Posterior vena cava (tissue), 2 donors: ENCODE results near the gene LGI4. TPM values are rescaled to one million over a fixed set of nuclear protein-coding genes. Genes with fewer than 3 reads are reported as not detected.
"Not testable (repeated sequence)": the region's sequence is repeated elsewhere in the genome, so short reads cannot be mapped to it uniquely, and the experiment has no call there.

ENCODE experiments used
- DNase-seq: peaks from one replicate; pipeline ENCODE4 v3.0.0-alpha.2; 2020; ENCODE audit warnings: low spot score
- intact Hi-C, 2 donors: fragments of 100-400 bp; cut with DNase I; formaldehyde crosslinking; loops; one replicate each; pipeline versions ENCODE4 v1.14.1 to v1.14.2; 2022 to 2023
- total RNA-seq, 2 donors: library from RNA; stranded (reverse); fragmentation: NEBNext Ultra II Directional; extraction: Animal tissue kit (Norgen Biotek cat#: 25700); gene quantifications; one replicate each; pipeline ENCODE4 v1.2.1, GENCODE V29; 2021
- donor health status: DM: yes; HTN: yes; CAD: no.
- donor health status: DM: yes; HTN: yes; CAD: no.

Gene LGI4
- total RNA-seq, 2 donors from 2014 or later: 9.1 to 10.0 TPM

- DNase-seq: peak; percentile 13
- intact Hi-C loops: no loop called here
Measured at GRCh38 chr19:35162471-35163326, 27.8 kb upstream of the LGI4 start.

- peak; percentile 40 for DNase-seq
- intact Hi-C loops: no loop called here
Measured at GRCh38 chr19:35161434-35161743, 26.5 kb upstream of the LGI4 start.

GRCh38 chr19:35160629-35161433 lies 26.0 kb upstream of the LGI4 start:
- DNase-seq: peak; percentile 36

GRCh38 chr19:35159606-35160005 lies 24.7 kb upstream of the LGI4 start:
- intact Hi-C loops: no loop called here
- DNase-seq: no peak

More at GRCh38 chr19:35160629-35161433, 26.0 kb upstream of the LGI4 start:
- intact Hi-C loops: no loop called here

GRCh38 chr19:35157431-35157830 lies 22.6 kb upstream of the LGI4 start:
- no peak for DNase-seq
- intact Hi-C loops: no loop called here

GRCh38 chr19:35156673-35157014 lies 21.8 kb upstream of the LGI4 start:
- DNase-seq: no peak
- intact Hi-C loops: no loop called here

GRCh38 chr19:35155981-35156672 lies 21.3 kb upstream of the LGI4 start:
- no peak for DNase-seq
- intact Hi-C loops: no loop called here

- no peak for DNase-seq
- intact Hi-C loops: no loop called here
Measured at GRCh38 chr19:35155441-35155840, 20.6 kb upstream of the LGI4 start.

- intact Hi-C loops: no loop called here
- peak; percentile 94 for DNase-seq
Measured at GRCh38 chr19:35154525-35155406, 19.9 kb upstream of the LGI4 start, which contains the start of gene FXYD5. Gene FXYD5 (plus strand): TSS chr19:35154735. CDS start chr19:35155551, 816 bp downstream.

GRCh38 chr19:35153701-35154524 lies 19.1 kb upstream of the LGI4 start:
- intact Hi-C loops: no loop called here

GRCh38 chr19:35153129-35153522 lies 18.3 kb upstream of the LGI4 start:
- DNase-seq, intact Hi-C loops: not testable (repeated sequence)

More at GRCh38 chr19:35153701-35154524, 19.1 kb upstream of the LGI4 start:
- DNase-seq: no peak

GRCh38 chr19:35151273-35152065 lies 16.6 kb upstream of the LGI4 start:
- no peak for DNase-seq
- intact Hi-C loops: no loop called here

- intact Hi-C loops: no loop called here
- no peak for DNase-seq
Measured at GRCh38 chr19:35150445-35150844, 15.6 kb upstream of the LGI4 start.

GRCh38 chr19:35149463-35149862 lies 14.6 kb upstream of the LGI4 start:
- DNase-seq: no peak
- intact Hi-C loops: loop anchor here in 1 of 2 donors (10.0 kb wide), 1 partner anchor 115 kb away; the partner anchor contains the start of gene USF2

GRCh38 chr19:35146746-35147459 lies 12.0 kb upstream of the LGI4 start:
- no peak for DNase-seq
- intact Hi-C loops: loop anchor here in 1 of 2 donors (10.0 kb wide), 1 partner anchor 118 kb away; the partner anchor contains the start of gene USF2

GRCh38 chr19:35144600-35145436 lies 10.0 kb upstream of the LGI4 start:
- intact Hi-C loops: loop anchor here in 1 of 2 donors (10.0 kb wide), 1 partner anchor 120 kb away; the partner anchor contains the start of gene USF2
- no peak for DNase-seq
